Uterus (tissue), 4 donors: ENCODE results near the gene ATP10A. TPM values are rescaled to one million over a fixed set of nuclear protein-coding genes. Genes with fewer than 3 reads are reported as not detected.

Source experiments
- DNase-seq, 2 donors: peaks; one replicate each; pipeline ENCODE4 v3.0.0-alpha.2; 2019 to 2020
- H3K27ac ChIP-seq, 2 donors: fragments of 200-600 bp; sonication (generic); 1 replicate in 1 of 2; 2 replicates in 1 of 2; pipeline ENCODE4 v1.5.1; 2016 to 2018
- H3K27me3 ChIP-seq, 2 donors: fragments of 200-600 bp; sonication (generic); one replicate each; pipeline ENCODE4 v1.5.1; 2018 to 2019; ENCODE audit warnings: control low read depth in 1 of 2
- H3K36me3 ChIP-seq, 2 donors: fragments of 200-600 bp; sonication (generic); one replicate each; pipeline ENCODE4 v1.5.1; 2019; ENCODE audit warnings: control low read depth in 1 of 2
- H3K4me1 ChIP-seq, 2 donors: fragments of 200-600 bp; sonication (generic); one replicate each; pipeline ENCODE4 v1.5.1; 2018 to 2019; ENCODE audit warnings: control low read depth in 1 of 2
- H3K4me3 ChIP-seq, 2 donors: fragments of 200-600 bp; sonication (generic); 1 replicate in 1 of 2; 2 replicates in 1 of 2; pipeline ENCODE4 v1.5.1; 2018 to 2019; ENCODE audit warnings: mild to moderate bottlenecking in 1 of 2
- H3K9me3 ChIP-seq, 2 donors: fragments of 200-600 bp; sonication (generic); one replicate each; pipeline ENCODE4 v1.5.1; 2019; ENCODE audit warnings: control low read depth in 1 of 2
- POLR2A ChIP-seq, 2 donors: fragments of 450-650 bp; IDR thresholded peaks; one replicate each; pipeline ENCODE4 v1.6.1; 2016; ENCODE audit warnings: antibody characterized with exemption in 2 of 2, mild to moderate bottlenecking in 1 of 2, moderate library complexity in 1 of 2
- intact Hi-C: fragments of 100-400 bp; cut with DNase I; formaldehyde crosslinking; loops from one replicate; pipeline ENCODE4 v1.15.1; 2023; ENCODE audit warnings: low total_unique reads
- total RNA-seq, 4 donors: library from RNA; depleted of rRNA in 3 of 4; stranded (reverse); fragments of >200 nt in 3 of 4; gene quantifications; one replicate each; pipeline versions ENCODE4 v1.1.0 to v1.2.4, GENCODE V29; 2014 to 2023
- TF ChIP-seq, protein P1 (sequence below), 4 experiments: fragments of 200-600 bp in 2 of 4; fragments of 450-650 bp in 2 of 4; sonication (generic) in 2 of 4; IDR thresholded peaks; one replicate each; pipeline ENCODE4 v1.5.1; 2016 to 2019; ENCODE audit warnings: antibody characterized with exemption in 4 of 4, mild to moderate bottlenecking in 2 of 4, moderate library complexity in 1 of 4
- donor health status: DM: yes; HTN: yes; CAD: no.

Gene ATP10A
- total RNA-seq, 4 donors from 2014 or later, result 0.29 to 3.8 (median 2.5) TPM

DNA sequence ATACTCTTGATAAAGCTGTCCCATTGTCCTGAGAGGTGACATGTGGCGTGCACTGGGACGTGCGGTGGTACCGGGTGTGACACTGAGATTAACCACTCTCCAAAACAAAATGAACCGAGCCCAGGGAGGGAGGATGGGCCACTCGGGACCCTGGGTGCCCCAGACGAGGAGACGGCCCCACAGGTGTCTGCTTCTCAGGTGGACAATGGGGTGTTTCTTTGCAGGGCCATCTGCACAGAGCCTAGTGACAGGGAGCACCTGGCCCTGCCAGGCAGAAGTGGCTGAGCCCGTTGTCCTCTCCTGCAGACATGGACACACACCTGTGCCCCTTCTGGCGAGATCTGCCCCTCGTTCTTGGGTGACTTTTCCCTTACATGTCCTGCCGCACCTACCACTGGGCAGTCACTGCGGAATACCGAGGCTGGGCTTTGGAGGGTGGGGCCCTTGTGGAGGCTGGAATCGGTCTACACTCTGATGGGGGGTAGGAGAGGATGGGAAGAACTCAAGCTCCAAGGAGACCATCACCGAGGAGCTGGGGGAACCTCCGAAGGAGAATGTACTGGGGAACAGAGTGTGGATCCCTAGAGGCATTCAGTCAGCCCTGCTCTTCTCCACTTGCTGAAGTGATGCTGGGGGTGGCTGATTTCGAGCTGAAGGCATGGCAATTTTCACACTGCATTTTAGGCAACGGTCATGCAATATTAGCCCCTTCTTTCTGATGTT, 153.5 kb downstream of the ATP10A start:
- intact Hi-C loops, result loop anchor here (10.0 kb wide), 2 partner anchors 55 to 65 kb away; no protein-coding TSS in a partner anchor
- H3K36me3 ChIP-seq, result no peaks in the 10 kb centered on the region

DNA sequence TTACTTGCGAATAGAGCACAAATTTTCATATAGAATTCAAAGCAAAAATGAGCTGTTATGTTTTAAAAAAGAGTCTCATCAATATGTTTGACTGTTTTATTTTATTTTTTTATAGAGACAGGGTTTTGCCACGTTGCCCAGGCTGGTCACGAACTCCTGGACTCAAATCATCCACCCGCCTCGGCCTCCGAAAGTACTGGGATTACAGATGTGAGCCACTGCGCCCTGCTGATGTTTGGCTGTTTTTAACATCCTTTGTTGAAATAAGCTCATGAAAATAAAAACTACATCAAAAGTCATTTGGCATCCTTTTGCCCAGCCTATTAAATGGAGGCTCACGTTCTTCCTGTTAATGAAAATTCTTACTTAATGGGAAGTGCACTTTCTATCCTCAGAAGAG, 154.7 kb downstream of the ATP10A start:
- no peak for DNase-seq
- Histone ChIP-seq H3K4me3 (no peak overlapping the region), H3K4me1 (no peaks in the 10 kb centered on the region), H3K27me3 (no peaks in the 10 kb centered on the region), H3K27ac (no peak overlapping the region), H3K9me3 (no peaks in the 10 kb centered on the region), H3K36me3 (no peaks in the 10 kb centered on the region)
- no peak for TF ChIP-seq POLR2A (IDR thresholded peaks at IDR 0.05)
- TF ChIP-seq, protein P1, sequence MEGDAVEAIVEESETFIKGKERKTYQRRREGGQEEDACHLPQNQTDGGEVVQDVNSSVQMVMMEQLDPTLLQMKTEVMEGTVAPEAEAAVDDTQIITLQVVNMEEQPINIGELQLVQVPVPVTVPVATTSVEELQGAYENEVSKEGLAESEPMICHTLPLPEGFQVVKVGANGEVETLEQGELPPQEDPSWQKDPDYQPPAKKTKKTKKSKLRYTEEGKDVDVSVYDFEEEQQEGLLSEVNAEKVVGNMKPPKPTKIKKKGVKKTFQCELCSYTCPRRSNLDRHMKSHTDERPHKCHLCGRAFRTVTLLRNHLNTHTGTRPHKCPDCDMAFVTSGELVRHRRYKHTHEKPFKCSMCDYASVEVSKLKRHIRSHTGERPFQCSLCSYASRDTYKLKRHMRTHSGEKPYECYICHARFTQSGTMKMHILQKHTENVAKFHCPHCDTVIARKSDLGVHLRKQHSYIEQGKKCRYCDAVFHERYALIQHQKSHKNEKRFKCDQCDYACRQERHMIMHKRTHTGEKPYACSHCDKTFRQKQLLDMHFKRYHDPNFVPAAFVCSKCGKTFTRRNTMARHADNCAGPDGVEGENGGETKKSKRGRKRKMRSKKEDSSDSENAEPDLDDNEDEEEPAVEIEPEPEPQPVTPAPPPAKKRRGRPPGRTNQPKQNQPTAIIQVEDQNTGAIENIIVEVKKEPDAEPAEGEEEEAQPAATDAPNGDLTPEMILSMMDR (IDR thresholded peaks at IDR 0.05), result no peak
- intact Hi-C loops, result no loop called here

More for the DNA sequence above, 153.5 kb downstream of the ATP10A start:
- no peaks in the 10 kb centered on the region for H3K4me1 ChIP-seq
- no peaks in the 10 kb centered on the region for H3K27me3 ChIP-seq
- H3K27ac ChIP-seq, result no peak overlapping the region
- DNase-seq, result no peak
- no peaks in the 10 kb centered on the region for H3K9me3 ChIP-seq
- no peak overlapping the region for H3K4me3 ChIP-seq
- TF ChIP-seq POLR2A (IDR thresholded peaks at IDR 0.05), result no peak
- TF ChIP-seq, protein P1 (IDR thresholded peaks at IDR 0.05), result no peak

DNA sequence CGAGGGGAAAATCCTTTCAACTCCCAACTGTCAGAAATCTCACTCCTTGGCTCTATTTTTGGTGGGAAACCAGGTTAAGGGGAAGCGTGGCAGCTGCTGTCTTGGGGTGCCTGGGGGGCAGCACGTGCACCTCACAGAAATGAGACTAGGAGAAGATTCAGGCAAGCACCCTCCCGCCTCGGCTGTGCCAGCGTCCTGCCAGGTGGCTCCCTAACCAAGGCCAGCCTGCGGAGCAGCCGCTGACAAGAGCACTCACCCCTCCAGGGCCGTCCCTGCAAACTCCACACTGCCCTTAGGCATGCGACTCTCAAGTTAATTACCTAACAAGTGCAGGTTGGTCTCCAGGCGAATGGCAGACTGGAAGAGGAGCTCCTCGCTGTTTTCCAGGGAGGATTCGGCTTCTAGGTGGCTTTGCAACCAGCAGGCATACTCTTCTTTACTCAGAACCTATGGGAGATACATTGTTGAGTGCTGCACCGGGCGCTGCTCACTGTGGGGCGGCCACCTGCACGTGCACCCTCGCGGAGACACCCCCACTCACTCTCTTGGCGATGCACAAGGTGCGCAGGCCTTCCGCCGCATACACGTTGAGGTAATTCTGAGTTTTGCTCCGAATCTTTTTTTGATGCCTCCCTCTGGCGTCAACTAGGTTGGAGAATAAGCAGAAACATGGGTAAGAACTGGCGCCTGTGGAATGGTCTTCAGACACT, 155.3 kb downstream of the ATP10A start:
- Histone ChIP-seq H3K27ac (no peak overlapping the region), H3K4me3 (no peak overlapping the region), H3K9me3 (no peaks in the 10 kb centered on the region), H3K4me1 (no peaks in the 10 kb centered on the region), H3K27me3 (no peaks in the 10 kb centered on the region), H3K36me3 (no peaks in the 10 kb centered on the region)
- intact Hi-C loops, result no loop called here
- no peak for DNase-seq
- no peak for TF ChIP-seq POLR2A (IDR thresholded peaks at IDR 0.05)
- TF ChIP-seq, protein P1 (IDR thresholded peaks at IDR 0.05), result no peak

DNA sequence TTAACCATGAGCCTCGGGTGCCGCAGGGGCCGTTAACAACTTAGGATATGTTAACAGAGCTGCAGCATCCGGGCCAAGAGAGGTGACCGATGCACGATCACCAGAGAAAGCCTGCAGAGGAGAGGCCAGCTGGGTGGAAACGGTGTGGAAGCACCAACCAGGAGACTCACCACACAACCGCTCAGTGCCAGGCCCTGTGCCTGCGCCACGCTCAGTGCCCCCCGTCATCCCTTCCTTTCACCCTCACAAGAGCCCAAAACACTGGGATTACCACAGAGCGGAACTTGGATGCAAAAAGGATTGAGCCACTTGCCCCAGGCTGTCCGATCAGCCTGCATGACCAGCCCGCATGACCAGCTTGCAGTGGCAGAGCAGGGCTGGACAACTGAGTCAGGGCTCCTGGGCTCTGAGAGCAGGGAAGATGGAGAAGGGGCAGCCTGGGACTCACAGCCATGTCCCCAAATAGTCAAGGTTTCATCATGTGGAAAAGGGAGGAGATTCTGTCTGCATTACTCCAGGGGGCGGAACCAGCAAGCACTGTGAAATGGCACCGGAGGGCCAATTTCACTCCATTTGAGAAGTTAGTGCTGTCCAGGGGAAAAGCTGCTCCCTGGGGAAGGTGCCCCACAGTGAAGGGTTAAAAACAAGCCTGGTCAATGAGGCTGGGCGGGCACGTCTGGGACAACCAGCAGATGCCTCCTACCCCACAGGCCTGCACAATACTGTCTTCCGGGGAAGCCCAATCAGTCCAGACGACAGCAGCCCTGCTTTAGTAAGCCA, 156.8 kb downstream of the ATP10A start:
- DNase-seq, result no peak
- no peaks in the 10 kb centered on the region for H3K4me1 ChIP-seq
- H3K36me3 ChIP-seq, result no peaks in the 10 kb centered on the region
- intact Hi-C loops, result no loop called here
- H3K27me3 ChIP-seq, result no peaks in the 10 kb centered on the region
- no peak overlapping the region for H3K4me3 ChIP-seq
- no peaks in the 10 kb centered on the region for H3K9me3 ChIP-seq
- H3K27ac ChIP-seq, result no peak overlapping the region
- TF ChIP-seq, protein P1 (IDR thresholded peaks at IDR 0.05), result no peak
- TF ChIP-seq POLR2A (IDR thresholded peaks at IDR 0.05), result no peak
